Effector CD8-positive, alpha-beta T cell (primary cell): ENCODE data around the gene CABLES1.

Source experiments
- DNase-seq: peaks from one replicate; lab custom pipeline; 2025; lab: John Stamatoyannopoulos, UW

CABLES1 gene

DNA sequence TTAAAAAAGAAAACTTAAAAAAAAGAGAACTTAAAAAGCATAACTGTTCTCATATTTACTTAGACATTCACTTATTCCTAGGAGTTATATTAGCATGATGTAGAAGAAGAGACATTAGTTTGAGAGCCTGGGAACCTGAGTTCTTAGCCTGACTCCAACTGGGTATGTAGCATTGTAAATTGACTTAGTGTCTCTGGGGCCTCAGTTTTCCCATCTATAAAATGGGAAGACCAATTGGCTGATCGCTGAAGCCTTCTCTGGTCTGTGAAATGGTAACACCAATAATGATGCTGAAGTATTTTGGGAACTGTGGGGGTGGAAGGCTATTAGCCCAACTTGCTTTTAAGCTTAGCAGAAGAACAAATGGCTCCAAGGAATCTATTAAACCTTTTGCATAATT is 55.9 kb downstream of the CABLES1 start:
- DNase-seq: no peak

DNA sequence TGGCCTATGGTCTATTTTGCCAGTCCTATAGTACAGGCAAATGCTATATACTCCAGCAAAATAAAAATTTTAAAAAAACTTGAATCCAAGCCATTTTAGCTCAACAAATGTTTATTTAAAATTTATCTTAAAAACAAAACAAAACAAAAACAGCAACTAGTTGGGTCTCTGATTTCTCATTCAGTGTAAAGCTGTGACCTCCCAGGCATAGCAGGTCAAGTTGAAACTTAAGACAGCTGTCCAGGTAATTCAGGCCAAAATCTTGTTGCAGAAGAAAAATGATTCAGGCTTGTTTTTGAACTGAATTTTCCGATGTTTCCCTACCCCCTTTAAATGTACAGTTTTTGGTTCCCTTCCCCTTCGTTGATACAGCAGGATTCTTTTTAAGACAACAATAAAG is 58.5 kb downstream of the CABLES1 start:
- DNase-seq: no peak

- DNase-seq: no peak
Measured at GRCh38 chr18:23194155-23194996, 59.1 kb downstream of the CABLES1 start.

DNA sequence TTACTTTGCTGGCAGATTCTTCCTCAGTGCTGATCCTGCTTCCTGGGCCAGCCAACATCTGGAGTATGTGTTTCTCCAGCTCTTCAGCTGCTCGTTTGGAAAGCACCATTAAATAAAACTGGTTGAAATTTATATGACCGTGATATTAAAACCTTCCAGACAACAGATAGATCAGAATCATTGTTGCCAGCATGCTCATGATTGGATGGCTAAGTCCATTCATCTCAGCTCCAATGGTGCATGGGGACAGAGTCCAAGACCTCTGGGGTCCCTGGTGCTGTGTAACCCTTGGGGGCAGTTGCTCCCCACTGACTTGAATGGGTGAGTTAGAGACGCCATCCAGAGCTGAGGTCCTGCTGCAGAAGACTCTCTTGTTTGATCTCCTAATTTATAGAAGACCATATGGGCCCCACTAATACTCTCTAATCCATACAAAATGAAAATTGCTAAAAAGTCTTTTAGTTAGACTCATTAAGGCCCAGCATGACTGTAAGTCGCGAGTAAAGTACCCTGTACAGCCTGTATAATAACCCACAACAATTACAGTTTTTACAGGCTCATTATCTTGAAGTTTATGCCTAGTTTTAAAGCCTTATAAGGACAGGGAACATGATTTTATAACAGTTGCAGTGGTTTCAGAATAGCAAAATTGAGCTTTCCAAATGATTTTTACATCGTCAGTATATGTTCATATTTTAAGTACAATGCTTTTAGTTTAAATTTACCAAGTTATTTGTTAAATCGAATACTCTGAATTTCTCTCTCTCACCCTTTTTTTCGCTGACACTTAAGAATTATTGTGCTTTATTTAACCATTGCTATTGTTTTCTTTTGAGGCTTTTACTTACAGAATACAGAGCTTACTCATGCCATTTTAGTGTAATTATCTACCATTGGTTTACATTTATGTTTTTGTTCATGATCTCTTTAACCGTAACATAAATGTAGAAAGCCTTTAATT is 60.0 kb downstream of the CABLES1 start:
- DNase-seq: no peak

- DNase-seq: no peak
Measured at GRCh38 chr18:23196119-23197007, 61.1 kb downstream of the CABLES1 start.

- no peak for DNase-seq
Measured at GRCh38 chr18:23198217-23198845, 63.0 kb downstream of the CABLES1 start.

DNA sequence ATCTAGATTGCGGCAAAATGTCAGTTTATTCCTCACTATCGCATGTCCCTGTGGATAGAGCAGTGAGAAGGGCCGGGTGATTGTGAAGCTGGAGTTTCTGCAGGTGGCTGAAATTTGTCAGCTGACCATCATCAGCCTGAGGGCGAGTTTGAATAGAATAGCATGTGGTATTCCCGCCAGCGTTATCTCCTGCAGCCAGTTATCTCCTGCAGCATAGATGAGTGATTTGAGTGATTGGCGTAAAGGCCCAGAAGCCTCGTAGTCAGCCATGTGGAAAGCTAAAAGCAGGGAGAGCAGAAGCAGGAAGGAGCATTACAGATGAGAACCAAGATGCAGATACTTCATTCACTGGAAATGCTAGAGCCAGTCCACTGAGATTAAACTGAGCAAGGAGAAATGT is 65.5 kb downstream of the CABLES1 start:
- DNase-seq: no peak

DNA sequence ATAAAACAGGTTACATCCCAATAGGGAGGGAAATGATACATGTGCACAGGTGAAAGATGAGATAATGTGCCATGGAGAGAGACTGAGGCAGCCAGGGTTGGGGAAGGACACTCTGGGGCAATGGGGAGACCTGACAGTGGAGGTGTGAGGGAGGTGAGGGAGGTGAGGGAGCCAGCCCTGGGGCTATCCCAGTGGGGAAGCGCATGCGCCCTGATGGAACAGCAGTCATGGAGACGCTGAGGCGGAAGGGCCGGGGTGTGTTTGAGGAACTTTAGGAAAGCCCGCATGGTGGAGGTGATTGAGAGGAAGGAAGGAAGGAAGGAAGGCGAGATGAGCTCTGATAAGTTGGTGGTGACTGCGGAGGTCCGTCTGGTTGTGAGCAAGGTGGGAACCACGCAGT is 66.5 kb downstream of the CABLES1 start:
- no peak for DNase-seq

- DNase-seq: no peak
Measured at GRCh38 chr18:23203891-23204432, 68.7 kb downstream of the CABLES1 start.

- DNase-seq: no peak
Measured at GRCh38 chr18:23204589-23205235, 69.4 kb downstream of the CABLES1 start.

DNA sequence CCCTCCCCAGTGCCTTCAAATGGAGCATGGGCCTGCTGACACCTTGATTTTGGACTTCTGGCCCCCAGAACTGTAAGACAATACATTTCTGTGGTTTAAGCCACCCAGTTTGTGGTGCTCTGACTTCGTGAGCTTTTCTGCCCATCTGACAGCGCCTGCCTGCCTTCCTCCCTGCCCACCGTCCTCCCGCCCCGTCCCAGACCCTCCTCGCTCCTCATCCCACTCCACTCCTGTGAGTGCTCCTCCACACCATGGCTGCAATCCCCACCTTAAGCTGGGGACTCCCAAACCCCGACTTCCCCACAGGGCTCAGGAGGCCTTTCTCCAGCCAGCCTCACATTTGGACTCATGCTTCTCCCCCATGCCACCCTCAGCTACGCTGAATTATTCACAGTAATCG is 70.7 kb downstream of the CABLES1 start:
- DNase-seq: no peak

DNA sequence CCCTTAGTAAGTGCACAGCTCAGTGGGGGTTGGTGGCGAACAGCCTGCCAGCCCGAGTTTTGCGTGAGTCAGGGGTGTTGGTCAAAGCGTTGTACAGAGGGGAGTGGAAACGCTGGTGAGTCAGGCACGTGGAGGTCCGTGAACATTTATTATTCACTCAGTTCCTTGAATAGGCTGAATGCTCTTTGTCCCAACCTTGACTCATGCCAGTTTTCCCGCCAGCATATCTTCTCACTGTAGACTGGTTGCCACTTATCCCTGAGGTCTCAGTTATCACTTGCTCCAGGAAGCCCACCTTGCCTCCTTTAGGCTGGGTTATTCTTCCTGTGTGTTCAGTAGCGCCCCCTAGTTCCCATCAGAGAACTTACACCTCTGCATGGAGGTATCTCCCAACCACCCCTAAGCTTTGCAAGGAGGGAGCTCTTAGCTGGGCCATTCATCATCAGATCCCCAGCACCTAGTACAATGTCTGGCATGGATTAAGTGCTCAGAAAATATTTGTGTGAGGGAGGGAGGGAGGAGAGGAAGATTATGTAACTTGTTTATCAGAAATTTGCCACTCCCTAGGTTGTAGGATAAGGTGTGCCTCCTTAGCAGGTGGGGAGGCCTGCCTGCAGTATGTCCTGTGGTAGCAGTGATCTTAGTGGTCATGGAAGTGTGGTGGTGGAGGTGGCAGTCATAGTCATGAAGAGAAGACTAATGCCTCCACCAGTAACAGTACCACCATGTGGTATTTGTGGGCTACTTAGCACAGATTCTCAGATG is 72.1 kb downstream of the CABLES1 start:
- DNase-seq: no peak

DNA sequence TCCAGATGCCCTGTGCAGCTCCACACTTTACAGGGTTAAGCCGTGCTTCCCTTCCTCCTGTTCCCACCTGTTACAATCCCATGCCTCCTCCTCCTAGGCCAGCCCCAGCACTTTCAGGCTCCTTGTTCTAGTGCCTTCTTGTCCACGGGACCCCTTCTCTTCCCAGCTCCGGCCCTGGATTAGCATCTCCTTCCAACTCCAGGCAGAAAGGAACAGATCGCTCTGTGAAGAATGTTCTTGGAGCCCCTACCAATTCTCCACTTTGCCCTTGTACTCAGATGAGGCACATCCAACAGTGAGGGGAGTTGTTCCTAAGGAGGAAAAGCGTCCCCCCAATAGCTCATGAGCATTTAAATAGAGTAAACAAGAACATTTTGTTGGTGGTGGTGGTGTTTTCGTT is 72.7 kb downstream of the CABLES1 start:
- no peak for DNase-seq

DNA sequence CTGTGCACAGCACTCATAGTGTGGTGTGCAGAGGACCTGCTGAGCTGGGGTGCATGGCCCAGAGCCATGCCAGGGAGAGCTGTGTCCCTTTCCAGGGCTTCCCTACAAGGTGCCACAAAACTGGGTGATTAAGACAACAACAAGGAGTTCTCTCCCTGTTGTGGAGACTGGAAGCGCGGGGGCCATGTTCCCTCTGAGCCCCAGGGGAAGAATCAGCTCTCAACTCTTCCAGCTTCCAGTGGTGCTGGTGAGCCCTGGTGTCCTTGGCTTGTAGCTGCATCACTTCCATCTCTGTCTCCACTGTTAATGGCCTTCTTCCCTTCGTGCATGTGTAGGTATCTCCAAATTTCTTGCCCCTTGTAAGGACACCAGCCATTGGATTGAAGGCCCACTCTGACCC is 73.3 kb downstream of the CABLES1 start:
- no peak for DNase-seq

DNA sequence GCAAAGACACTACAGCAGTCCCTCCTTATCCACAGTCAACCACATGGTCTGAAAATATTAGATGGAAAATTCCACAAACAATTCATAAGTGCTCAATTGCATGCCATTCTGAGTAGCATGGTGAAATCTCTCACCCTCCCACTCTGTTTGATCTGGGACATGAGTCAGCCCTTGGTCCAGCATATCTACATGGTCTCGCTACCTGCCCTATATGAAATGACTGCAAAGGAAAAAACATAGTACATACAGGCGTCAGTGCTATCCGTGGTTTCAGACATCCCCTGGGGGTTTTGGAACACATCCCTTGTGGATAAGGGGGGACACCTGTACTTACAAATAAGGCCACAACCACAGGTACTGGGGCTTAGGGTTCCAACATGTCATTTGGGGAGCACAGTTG is 73.7 kb downstream of the CABLES1 start:
- DNase-seq: no peak

GRCh38 chr18:23209796-23210195 is 74.5 kb downstream of the CABLES1 start:
- no peak for DNase-seq

DNA sequence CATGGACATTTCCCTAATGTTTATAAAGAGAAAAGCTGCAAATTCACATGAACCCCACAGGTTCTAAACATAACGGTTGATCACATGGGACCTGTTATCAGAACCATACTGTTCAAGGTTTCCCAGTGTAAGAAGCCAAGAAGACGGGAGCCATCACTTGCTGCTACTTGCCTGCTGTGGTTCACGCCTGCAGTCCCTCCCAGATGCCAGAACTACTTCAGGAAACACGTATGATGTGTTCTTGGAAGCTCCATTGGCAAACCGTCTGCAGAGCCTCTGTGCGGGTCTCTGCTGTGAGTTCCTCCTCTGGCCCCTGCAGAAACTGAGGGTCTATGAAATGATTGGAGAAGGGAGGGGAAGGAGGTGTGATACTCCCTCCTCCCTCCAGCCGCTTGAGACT is 75.2 kb downstream of the CABLES1 start:
- DNase-seq: no peak

DNA sequence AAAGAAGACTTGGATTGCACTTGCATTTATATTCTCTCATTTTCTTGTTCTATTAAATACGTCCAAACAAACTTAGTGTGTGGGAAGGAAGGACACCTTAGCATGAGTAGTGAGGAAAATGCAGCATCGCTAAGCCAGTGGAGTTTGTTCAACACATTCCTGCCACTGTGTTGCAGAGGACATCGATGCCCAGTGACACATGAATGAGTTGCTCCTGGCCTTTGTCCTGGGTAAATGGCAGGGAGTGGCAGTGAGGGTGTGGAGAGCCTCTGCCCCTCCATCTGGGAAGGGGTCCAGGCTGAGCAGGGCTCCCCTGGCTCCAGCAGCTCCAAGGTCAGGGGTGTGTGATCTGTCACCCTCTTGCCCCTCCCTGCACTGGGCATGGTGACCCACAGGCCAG is 75.9 kb downstream of the CABLES1 start:
- DNase-seq: no peak

- no peak for DNase-seq
Measured at GRCh38 chr18:23212161-23212560, 76.9 kb downstream of the CABLES1 start.

DNA sequence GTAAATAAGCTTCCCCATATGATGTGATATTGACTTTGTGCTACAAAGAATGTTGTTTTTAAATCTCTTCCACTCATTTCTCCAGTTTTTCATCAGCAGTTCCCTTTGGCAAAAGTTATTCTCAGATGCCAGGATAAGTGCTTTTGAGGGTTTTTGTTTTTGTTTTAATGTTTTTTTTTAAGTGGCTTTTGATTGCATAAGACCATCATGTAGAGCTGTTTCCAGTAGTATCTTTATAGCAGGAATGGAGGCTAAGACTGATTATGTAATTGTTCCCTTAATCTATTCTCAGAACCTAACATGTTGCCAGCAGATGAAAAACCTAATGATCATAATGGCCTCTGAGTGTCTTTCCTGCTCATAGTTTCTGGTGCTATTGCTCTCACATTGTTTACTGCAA is 77.9 kb downstream of the CABLES1 start:
- no peak for DNase-seq
